ENCODE results near the gene SLC24A4. TPM values are rescaled to one million over a fixed set of nuclear protein-coding genes. Genes with fewer than 3 reads are reported as not detected.

Gene SLC24A4
- total RNA-seq, 1 donor from 2014 or later = 0.82 TPM

DNA sequence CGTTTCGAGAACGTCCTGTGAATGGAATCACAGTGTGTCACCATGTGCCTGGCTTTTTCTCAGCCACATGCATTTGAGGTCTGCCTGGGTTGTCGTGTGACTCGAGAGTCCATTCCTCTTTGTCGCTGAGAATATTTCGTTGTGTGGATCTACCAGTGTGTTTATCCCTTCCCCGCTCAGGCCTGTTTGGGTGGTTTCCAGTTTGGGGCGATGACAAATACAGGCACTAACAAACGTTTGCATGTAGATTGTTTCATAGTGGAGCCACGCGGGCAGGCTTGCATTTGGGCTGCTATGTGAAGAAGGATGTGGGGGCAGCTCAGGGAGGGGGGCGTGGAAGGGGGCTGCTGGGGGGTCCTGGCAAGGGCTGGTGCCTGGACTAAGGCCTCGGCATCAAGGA, 204.8 kb downstream of the SLC24A4 start:
- Mint-ChIP-seq H3K4me1 (ENCODE audit: unreplicated experiment) (no peaks in the 10 kb centered on the region), H3K27ac (no peak overlapping the region)
- TF ChIP-seq, protein P1, sequence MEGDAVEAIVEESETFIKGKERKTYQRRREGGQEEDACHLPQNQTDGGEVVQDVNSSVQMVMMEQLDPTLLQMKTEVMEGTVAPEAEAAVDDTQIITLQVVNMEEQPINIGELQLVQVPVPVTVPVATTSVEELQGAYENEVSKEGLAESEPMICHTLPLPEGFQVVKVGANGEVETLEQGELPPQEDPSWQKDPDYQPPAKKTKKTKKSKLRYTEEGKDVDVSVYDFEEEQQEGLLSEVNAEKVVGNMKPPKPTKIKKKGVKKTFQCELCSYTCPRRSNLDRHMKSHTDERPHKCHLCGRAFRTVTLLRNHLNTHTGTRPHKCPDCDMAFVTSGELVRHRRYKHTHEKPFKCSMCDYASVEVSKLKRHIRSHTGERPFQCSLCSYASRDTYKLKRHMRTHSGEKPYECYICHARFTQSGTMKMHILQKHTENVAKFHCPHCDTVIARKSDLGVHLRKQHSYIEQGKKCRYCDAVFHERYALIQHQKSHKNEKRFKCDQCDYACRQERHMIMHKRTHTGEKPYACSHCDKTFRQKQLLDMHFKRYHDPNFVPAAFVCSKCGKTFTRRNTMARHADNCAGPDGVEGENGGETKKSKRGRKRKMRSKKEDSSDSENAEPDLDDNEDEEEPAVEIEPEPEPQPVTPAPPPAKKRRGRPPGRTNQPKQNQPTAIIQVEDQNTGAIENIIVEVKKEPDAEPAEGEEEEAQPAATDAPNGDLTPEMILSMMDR (conservative IDR thresholded peaks at IDR 0.05) = no peak

DNA sequence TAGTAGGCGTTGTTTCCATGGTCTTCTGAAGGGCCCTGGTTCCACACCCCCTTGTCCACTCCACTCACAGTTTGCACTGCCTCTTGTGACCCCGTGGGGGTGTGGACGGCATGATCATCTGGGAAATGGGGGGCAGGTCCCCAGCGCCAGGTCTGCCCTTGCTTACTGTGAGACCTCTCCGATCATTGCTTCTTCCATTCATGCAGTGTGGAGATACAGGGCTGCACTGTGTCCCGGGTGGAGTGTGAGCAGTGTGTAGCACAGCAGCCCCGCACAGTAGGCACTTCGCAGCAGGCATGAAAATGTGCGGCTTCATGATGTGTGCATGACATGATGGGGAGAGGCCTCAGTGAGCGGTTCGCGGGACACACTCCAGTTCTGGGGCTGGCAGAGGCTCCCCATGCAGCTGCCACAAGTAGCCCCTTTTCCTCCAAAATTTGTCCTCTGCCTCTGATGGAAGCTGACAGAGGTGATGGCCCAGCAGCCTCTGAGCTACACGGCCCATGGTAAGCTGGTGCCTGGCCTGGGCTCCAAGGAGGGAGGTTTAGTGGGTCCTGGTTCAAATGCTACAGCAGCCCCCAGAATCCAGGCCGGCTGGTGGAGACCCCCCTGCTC, 205.6 kb downstream of the SLC24A4 start:
- no peaks in the 10 kb centered on the region for H3K4me1 Mint-ChIP-seq (ENCODE audit: unreplicated experiment)
- H3K36me3 Mint-ChIP-seq = no peaks in the 10 kb centered on the region
- no peak overlapping the region for H3K4me3 Mint-ChIP-seq
- no peak for DNase-seq (ENCODE audit: extremely low spot score, unreplicated experiment)
- no peak overlapping the region for H3K27ac Mint-ChIP-seq
- H3K9me3 Mint-ChIP-seq = peaks cover 5% of the 10 kb centered on the region
- TF ChIP-seq, protein P1 (conservative IDR thresholded peaks at IDR 0.05) = no peak
- H3K27me3 Mint-ChIP-seq = peaks cover 2% of the 10 kb centered on the region

More for the DNA sequence above, 204.8 kb downstream of the SLC24A4 start:
- Mint-ChIP-seq H3K27me3 (peaks cover 2% of the 10 kb centered on the region), H3K4me3 (no peak overlapping the region), H3K36me3 (no peaks in the 10 kb centered on the region), H3K9me3 (peaks cover 5% of the 10 kb centered on the region)
- DNase-seq (ENCODE audit: extremely low spot score, unreplicated experiment) = no peak

DNA sequence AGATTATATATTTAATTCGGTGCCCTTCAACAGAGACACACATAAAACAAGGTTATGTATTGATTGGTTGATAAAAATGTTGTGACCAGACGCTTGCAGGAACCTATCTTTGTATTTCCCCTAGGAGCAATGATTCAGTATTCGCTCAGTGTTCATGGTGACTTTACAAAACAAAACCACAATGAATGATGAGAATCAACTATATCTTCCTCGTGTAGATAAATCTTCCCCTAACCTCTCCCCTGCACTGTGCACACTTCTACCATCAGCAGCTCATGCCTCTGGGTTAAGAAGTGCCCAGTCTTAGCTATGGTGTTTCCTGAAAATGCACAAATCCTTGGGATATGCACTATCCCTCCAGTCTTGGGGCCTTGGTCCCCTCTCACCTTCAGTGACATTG, 206.9 kb downstream of the SLC24A4 start:
- H3K9me3 Mint-ChIP-seq = peaks cover 5% of the 10 kb centered on the region
- TF ChIP-seq, protein P1 (conservative IDR thresholded peaks at IDR 0.05) = no peak
- no peak overlapping the region for H3K4me3 Mint-ChIP-seq

DNA sequence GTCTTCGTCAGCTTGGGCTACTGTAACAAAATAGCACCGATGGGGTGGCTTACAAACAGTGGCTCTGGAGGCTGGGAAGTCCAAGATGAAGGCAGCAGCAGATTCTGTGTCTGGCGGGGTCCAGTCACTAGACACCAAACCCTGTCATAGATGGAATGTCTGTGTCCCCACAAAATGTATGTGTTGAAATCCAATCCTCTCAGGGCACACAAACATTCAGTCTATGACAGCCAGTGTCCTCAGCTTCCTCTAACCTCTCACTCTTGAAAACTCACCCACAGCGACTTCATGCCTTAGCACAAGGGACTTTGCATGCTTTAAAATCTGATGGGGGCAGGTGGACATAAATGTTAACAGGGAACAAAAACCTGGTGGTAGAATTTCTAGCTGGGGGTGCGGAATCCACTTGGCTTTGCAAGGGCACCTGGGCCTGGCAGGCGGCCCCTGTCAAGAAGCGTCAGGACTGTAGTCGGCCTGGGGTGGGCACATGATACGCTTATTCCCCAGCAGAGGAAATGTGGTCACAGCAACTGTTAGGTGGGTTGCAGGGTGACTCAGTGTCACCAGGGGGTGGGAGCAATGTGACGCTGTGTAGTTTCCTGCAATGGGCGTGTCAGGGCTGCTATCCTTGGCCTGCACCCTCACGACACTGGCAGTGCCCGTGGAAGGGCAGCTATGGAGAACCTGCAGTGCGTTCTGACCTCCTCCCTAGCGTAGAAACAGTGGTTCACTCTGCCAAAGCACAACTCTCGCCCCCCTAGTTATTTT, 208.3 kb downstream of the SLC24A4 start:
- Mint-ChIP-seq H3K36me3 (no peaks in the 10 kb centered on the region), H3K27ac (no peak overlapping the region), H3K27me3 (peaks cover 8% of the 10 kb centered on the region), H3K4me1 (ENCODE audit: unreplicated experiment) (peaks cover 8% of the 10 kb centered on the region), H3K4me3 (no peak overlapping the region), H3K9me3 (peaks cover 5% of the 10 kb centered on the region)
- DNase-seq (ENCODE audit: extremely low spot score, unreplicated experiment) = no peak
- TF ChIP-seq, protein P1 (conservative IDR thresholded peaks at IDR 0.05) = no peak

More for the DNA sequence above, 206.9 kb downstream of the SLC24A4 start:
- H3K36me3 Mint-ChIP-seq = no peaks in the 10 kb centered on the region
- H3K4me1 Mint-ChIP-seq (ENCODE audit: unreplicated experiment) = peaks cover 1% of the 10 kb centered on the region
- DNase-seq (ENCODE audit: extremely low spot score, unreplicated experiment) = no peak
- peaks cover 3% of the 10 kb centered on the region for H3K27me3 Mint-ChIP-seq
- H3K27ac Mint-ChIP-seq = no peak overlapping the region

DNA sequence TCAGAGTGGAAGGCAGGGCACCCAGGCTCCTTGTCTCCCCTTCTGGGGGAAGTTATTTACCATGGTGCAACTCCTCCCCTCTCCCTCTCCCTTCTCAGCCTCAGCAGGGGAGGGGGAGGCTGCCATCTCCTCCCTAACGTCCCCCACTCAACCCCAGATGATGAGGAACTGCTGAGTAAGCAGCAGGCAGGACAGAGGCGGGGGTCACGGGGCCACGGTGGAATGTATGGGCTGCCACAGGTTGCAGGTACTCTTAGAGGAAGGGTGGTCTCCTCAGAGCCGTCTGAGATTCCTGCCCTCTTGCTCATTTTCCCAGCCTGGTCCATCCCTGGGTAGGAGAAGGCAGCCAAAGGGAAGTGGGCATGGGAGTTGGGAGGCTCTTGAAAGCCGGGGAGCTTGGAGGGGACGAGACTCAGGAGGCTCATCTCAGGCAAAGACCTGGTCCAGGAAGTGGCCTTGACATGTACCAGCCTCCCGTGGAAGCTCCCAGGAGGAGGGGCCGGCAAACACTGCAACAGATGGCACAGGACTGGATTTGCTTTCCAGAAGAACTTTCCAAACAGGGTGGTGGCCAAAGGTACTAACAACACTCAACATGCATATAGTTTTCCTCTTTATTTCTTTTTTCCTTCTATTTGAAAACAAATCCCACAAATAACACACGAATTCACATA, 209.7 kb downstream of the SLC24A4 start:
- no peaks in the 10 kb centered on the region for H3K36me3 Mint-ChIP-seq
- peaks cover 8% of the 10 kb centered on the region for H3K4me1 Mint-ChIP-seq (ENCODE audit: unreplicated experiment)

More for the DNA sequence above, 209.7 kb downstream of the SLC24A4 start:
- Mint-ChIP-seq H3K9me3 (peaks cover 5% of the 10 kb centered on the region), H3K4me3 (no peak overlapping the region), H3K27ac (no peak overlapping the region), H3K27me3 (peaks cover 8% of the 10 kb centered on the region)
- TF ChIP-seq, protein P1 (conservative IDR thresholded peaks at IDR 0.05) = no peak
- DNase-seq (ENCODE audit: extremely low spot score, unreplicated experiment) = no peak
